GM23248 (cell line): Measurements from ENCODE around the gene NOP10.

ENCODE experiments used
- EZH2 ChIP-seq: fragments of 200-600 bp; sonication (generic); IDR thresholded peaks from 2 replicates; pipeline ENCODE4 v1.6.1; 2018; ENCODE audit warnings: antibody characterized with exemption, mild to moderate bottlenecking; ENCODE audit not compliant: insufficient read depth, poor library complexity, severe bottlenecking
- EZH2phosphoT487 ChIP-seq: fragments of 200-600 bp; sonication (generic); IDR thresholded peaks from 2 replicates; pipeline ENCODE4 v1.6.1; 2018; ENCODE audit warnings: antibody characterized with exemption, moderate library complexity, mild to moderate bottlenecking, low read depth; ENCODE audit not compliant: insufficient read depth

GRCh38 chr15:34292621-34293020 lies 50.3 kb downstream of the NOP10 start:
- no peak for TF ChIP-seq EZH2
- TF ChIP-seq EZH2phosphoT487, result no peak
